ENCODE data around the gene WDR36. TPM values are rescaled to one million over a fixed set of nuclear protein-coding genes. Genes with fewer than 3 reads are reported as not detected.
"Not testable (repeated sequence)": the region's sequence is repeated elsewhere in the genome, so short reads cannot be mapped to it uniquely, and the experiment has no call there.

The WDR36 gene
- polyA plus RNA-seq, 4 donors: 2.7 to 19.0 (median 5.9) TPM

DNA sequence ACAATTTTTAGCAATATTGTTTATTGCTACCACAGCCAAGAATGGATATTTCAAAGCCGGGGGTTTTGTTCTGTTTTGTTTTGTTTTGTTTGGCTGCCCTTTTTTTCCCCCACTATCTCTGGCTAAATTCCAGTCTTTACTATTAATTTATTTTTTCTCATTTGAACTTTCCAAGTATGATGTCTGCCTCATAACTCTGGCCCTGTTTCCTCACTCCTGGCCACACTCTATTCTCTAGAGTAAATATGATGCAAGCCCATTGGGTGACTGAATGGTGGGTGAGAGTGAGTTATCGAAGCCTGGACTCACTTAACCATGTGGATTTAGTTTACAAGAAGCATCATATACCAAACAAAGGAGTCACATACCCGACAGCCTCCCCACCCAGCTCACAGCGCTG, 41.9 kb downstream of the WDR36 start:
- Histone ChIP-seq H3K9me3 (ENCODE audit: control insufficient read depth in 2 of 2, insufficient read depth in 1 of 2, low read depth in 1 of 2, low read length in 1 of 2) (no peaks in the 10 kb centered on the region), H3K27ac (ENCODE audit: low read depth in 1 of 3, low read length in 2 of 3) (no peak overlapping the region), H3K4me3 (ENCODE audit: low read depth in 1 of 3, low read length in 3 of 3) (no peak overlapping the region), H3K36me3 (ENCODE audit: control insufficient read depth in 3 of 3, insufficient read depth in 2 of 3, low read depth in 1 of 3, low read length in 3 of 3) (no peaks in the 10 kb centered on the region), H3K4me1 (ENCODE audit: control insufficient read depth in 3 of 3, insufficient read depth in 2 of 3, low read depth in 1 of 3, low read length in 2 of 3) (no peaks in the 10 kb centered on the region), H3K27me3 (ENCODE audit: control insufficient read depth in 3 of 3, insufficient read depth in 3 of 3, low read length in 3 of 3) (peaks cover 0 to 3% (median 0%) of the 10 kb centered on the region in 3 donors)
- 61 to 82% (median 76%) methylated on average over 4 of the region's 4 CpGs for WGBS, 3 donors
- no peak for DNase-seq
- no peak for FAIRE-seq

DNA sequence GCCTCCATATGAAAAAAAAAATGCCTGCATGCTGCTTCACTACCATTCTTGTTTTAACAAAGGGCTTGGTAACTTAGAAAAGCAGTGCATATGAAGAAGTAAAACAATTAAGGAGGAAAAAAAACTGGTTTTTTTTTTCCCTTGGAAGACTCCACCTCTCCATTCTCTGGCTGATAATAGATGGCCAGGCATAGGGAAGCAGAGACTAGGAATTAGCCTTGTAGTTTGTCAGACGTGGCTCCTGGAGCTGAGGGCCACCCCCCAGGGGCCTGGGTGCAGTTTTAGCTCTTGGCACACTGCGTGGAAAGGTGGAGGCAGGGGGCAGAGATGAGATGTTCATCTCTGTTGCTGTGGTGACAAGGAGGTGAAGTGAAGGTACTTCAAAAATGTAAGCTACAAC, 42.7 kb downstream of the WDR36 start:
- Histone ChIP-seq H3K27ac (ENCODE audit: low read depth in 1 of 3, low read length in 2 of 3) (no peak overlapping the region), H3K9me3 (ENCODE audit: control insufficient read depth in 2 of 2, insufficient read depth in 1 of 2, low read depth in 1 of 2, low read length in 1 of 2) (no peaks in the 10 kb centered on the region), H3K4me1 (ENCODE audit: control insufficient read depth in 3 of 3, insufficient read depth in 2 of 3, low read depth in 1 of 3, low read length in 2 of 3) (no peaks in the 10 kb centered on the region), H3K36me3 (ENCODE audit: control insufficient read depth in 3 of 3, insufficient read depth in 2 of 3, low read depth in 1 of 3, low read length in 3 of 3) (no peaks in the 10 kb centered on the region), H3K27me3 (ENCODE audit: control insufficient read depth in 3 of 3, insufficient read depth in 3 of 3, low read length in 3 of 3) (peaks cover 0 to 3% (median 0%) of the 10 kb centered on the region in 3 donors), H3K4me3 (ENCODE audit: low read depth in 1 of 3, low read length in 3 of 3) (no peak overlapping the region)
- WGBS, 3 donors: 55 to 63% (median 62%) methylated on average over 2 of the region's 2 CpGs
- no peak for DNase-seq
- no peak for FAIRE-seq

DNA sequence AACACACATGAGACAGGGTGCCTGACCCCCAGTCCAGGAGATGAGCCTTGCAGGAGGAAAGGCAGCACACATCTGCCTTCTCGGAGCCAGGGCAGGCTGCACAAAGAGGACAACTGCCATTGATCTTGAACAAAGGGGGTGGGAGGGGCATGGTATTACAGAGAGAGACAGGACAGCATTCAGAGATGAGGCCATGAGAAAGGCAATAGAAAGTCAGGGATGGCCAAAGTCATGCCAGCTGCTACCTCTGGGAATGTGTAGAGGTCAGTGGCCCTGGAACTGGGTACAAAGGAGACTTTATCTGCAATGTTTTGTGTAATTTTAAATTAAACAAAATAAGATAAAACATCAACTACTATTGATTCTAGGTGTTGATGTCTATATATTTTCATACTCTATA, 43.2 kb downstream of the WDR36 start:
- Histone ChIP-seq H3K4me1 (ENCODE audit: control insufficient read depth in 3 of 3, insufficient read depth in 2 of 3, low read depth in 1 of 3, low read length in 2 of 3) (no peaks in the 10 kb centered on the region), H3K4me3 (ENCODE audit: low read depth in 1 of 3, low read length in 3 of 3) (no peak overlapping the region), H3K27ac (ENCODE audit: low read depth in 1 of 3, low read length in 2 of 3) (no peak overlapping the region), H3K27me3 (ENCODE audit: control insufficient read depth in 3 of 3, insufficient read depth in 3 of 3, low read length in 3 of 3) (peaks cover 0 to 3% (median 0%) of the 10 kb centered on the region in 3 donors), H3K36me3 (ENCODE audit: control insufficient read depth in 3 of 3, insufficient read depth in 2 of 3, low read depth in 1 of 3, low read length in 3 of 3) (no peaks in the 10 kb centered on the region), H3K9me3 (ENCODE audit: control insufficient read depth in 2 of 2, insufficient read depth in 1 of 2, low read depth in 1 of 2, low read length in 1 of 2) (no peaks in the 10 kb centered on the region)
- 64 to 88% (median 76%) methylated on average over 1 of the region's 1 CpG for WGBS, 3 donors
- DNase-seq: no peak
- no peak for FAIRE-seq

GRCh38 chr5:111135946-111136345, 43.8 kb downstream of the WDR36 start:
- no peaks in the 10 kb centered on the region for H3K9me3 ChIP-seq (ENCODE audit: control insufficient read depth in 2 of 2, insufficient read depth in 1 of 2, low read depth in 1 of 2, low read length in 1 of 2)
- peaks cover 0 to 3% (median 0%) of the 10 kb centered on the region in 3 donors for H3K27me3 ChIP-seq (ENCODE audit: control insufficient read depth in 3 of 3, insufficient read depth in 3 of 3, low read length in 3 of 3)
- H3K4me1 ChIP-seq (ENCODE audit: control insufficient read depth in 3 of 3, insufficient read depth in 2 of 3, low read depth in 1 of 3, low read length in 2 of 3): no peaks in the 10 kb centered on the region
- no peak for FAIRE-seq
- WGBS, 3 donors: 78 to 89% (median 79%) methylated on average over 5 of the region's 5 CpGs
- no peaks in the 10 kb centered on the region for H3K36me3 ChIP-seq (ENCODE audit: control insufficient read depth in 3 of 3, insufficient read depth in 2 of 3, low read depth in 1 of 3, low read length in 3 of 3)
- no peak for DNase-seq
- no peak overlapping the region for H3K4me3 ChIP-seq (ENCODE audit: low read depth in 1 of 3, low read length in 3 of 3)
- no peak overlapping the region for H3K27ac ChIP-seq (ENCODE audit: low read depth in 1 of 3, low read length in 2 of 3)

- no peak for FAIRE-seq
- no peak for DNase-seq
- no peaks in the 10 kb centered on the region for H3K4me1 ChIP-seq (ENCODE audit: control insufficient read depth in 3 of 3, insufficient read depth in 2 of 3, low read depth in 1 of 3, low read length in 2 of 3)
- no peaks in the 10 kb centered on the region for H3K36me3 ChIP-seq (ENCODE audit: control insufficient read depth in 3 of 3, insufficient read depth in 2 of 3, low read depth in 1 of 3, low read length in 3 of 3)
- WGBS, 3 donors: 62 to 81% (median 68%) methylated on average over 2 of the region's 2 CpGs
- no peaks in the 10 kb centered on the region for H3K9me3 ChIP-seq (ENCODE audit: control insufficient read depth in 2 of 2, insufficient read depth in 1 of 2, low read depth in 1 of 2, low read length in 1 of 2)
- H3K27ac ChIP-seq (ENCODE audit: low read depth in 1 of 3, low read length in 2 of 3): no peak overlapping the region
- H3K4me3 ChIP-seq (ENCODE audit: low read depth in 1 of 3, low read length in 3 of 3): no peak overlapping the region
- peaks cover 0 to 3% (median 0%) of the 10 kb centered on the region in 3 donors for H3K27me3 ChIP-seq (ENCODE audit: control insufficient read depth in 3 of 3, insufficient read depth in 3 of 3, low read length in 3 of 3)
Observed at GRCh38 chr5:111138096-111138495, 45.9 kb downstream of the WDR36 start.

GRCh38 chr5:111141471-111141870, 49.3 kb downstream of the WDR36 start:
- H3K4me3 ChIP-seq (ENCODE audit: low read depth in 1 of 3, low read length in 3 of 3); H3K9me3 ChIP-seq (ENCODE audit: control insufficient read depth in 2 of 2, insufficient read depth in 1 of 2, low read depth in 1 of 2, low read length in 1 of 2); H3K27ac ChIP-seq (ENCODE audit: low read depth in 1 of 3, low read length in 2 of 3); DNase-seq; H3K27me3 ChIP-seq (ENCODE audit: control insufficient read depth in 3 of 3, insufficient read depth in 3 of 3, low read length in 3 of 3); FAIRE-seq; H3K36me3 ChIP-seq (ENCODE audit: control insufficient read depth in 3 of 3, insufficient read depth in 2 of 3, low read depth in 1 of 3, low read length in 3 of 3); H3K4me1 ChIP-seq (ENCODE audit: control insufficient read depth in 3 of 3, insufficient read depth in 2 of 3, low read depth in 1 of 3, low read length in 2 of 3): not testable (repeated sequence)
- 80 to 93% (median 89%) methylated on average over 1 of the region's 1 CpG for WGBS, 3 donors

- Histone ChIP-seq H3K4me3 (ENCODE audit: low read depth in 1 of 3, low read length in 3 of 3) (no peak overlapping the region), H3K27me3 (ENCODE audit: control insufficient read depth in 3 of 3, insufficient read depth in 3 of 3, low read length in 3 of 3) (peaks cover 0 to 2% (median 0%) of the 10 kb centered on the region in 3 donors)
- no peak for FAIRE-seq
Observed at GRCh38 chr5:111142932-111143331, 50.8 kb downstream of the WDR36 start.

DNA sequence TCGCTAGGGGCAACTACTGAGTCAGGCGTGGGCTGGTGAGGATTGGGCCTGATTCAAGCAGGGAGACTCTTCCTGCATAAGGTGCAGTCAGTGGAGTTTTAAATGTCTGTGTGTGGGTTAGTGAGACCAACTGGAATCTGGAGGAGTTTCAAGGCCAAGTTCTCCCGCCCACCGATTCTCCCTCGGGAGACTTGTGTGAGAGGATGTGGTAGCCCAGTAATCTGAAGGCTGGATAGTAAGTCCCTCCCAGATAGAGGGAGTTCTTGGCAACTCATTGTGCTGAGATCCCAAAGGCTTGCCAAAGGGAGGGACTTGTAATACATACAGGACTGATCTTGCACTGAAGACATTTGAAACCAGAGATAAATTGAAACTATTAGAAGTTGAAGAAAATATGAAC, 51.8 kb downstream of the WDR36 start:
- peaks cover 0 to 2% (median 0%) of the 10 kb centered on the region in 3 donors for H3K27me3 ChIP-seq (ENCODE audit: control insufficient read depth in 3 of 3, insufficient read depth in 3 of 3, low read length in 3 of 3)
- H3K9me3 ChIP-seq (ENCODE audit: control insufficient read depth in 2 of 2, insufficient read depth in 1 of 2, low read depth in 1 of 2, low read length in 1 of 2): no peaks in the 10 kb centered on the region
- DNase-seq (no peak), FAIRE-seq (no peak)
- no peak overlapping the region for H3K27ac ChIP-seq (ENCODE audit: low read depth in 1 of 3, low read length in 2 of 3)
- no peak overlapping the region for H3K4me3 ChIP-seq (ENCODE audit: low read depth in 1 of 3, low read length in 3 of 3)
- H3K36me3 ChIP-seq (ENCODE audit: control insufficient read depth in 3 of 3, insufficient read depth in 2 of 3, low read depth in 1 of 3, low read length in 3 of 3): no peaks in the 10 kb centered on the region
- 66 to 69% (median 66%) methylated on average over 5 of the region's 5 CpGs for WGBS, 3 donors
- no peaks in the 10 kb centered on the region for H3K4me1 ChIP-seq (ENCODE audit: control insufficient read depth in 3 of 3, insufficient read depth in 2 of 3, low read depth in 1 of 3, low read length in 2 of 3)

More at GRCh38 chr5:111142932-111143331, 50.8 kb downstream of the WDR36 start:
- DNase-seq: no peak
- Histone ChIP-seq H3K4me1 (ENCODE audit: control insufficient read depth in 3 of 3, insufficient read depth in 2 of 3, low read depth in 1 of 3, low read length in 2 of 3) (no peaks in the 10 kb centered on the region), H3K36me3 (ENCODE audit: control insufficient read depth in 3 of 3, insufficient read depth in 2 of 3, low read depth in 1 of 3, low read length in 3 of 3) (no peaks in the 10 kb centered on the region), H3K9me3 (ENCODE audit: control insufficient read depth in 2 of 2, insufficient read depth in 1 of 2, low read depth in 1 of 2, low read length in 1 of 2) (no peaks in the 10 kb centered on the region), H3K27ac (ENCODE audit: low read depth in 1 of 3, low read length in 2 of 3) (no peak overlapping the region)
- WGBS, 3 donors: 73 to 91% (median 73%) methylated on average over 4 of the region's 4 CpGs

GRCh38 chr5:111144352-111144930, 52.3 kb downstream of the WDR36 start:
- 58 to 72% (median 60%) methylated on average over 1 of the region's 1 CpG for WGBS, 3 donors

More at GRCh38 chr5:111144352-111144930, 52.3 kb downstream of the WDR36 start:
- H3K36me3 ChIP-seq (ENCODE audit: control insufficient read depth in 3 of 3, insufficient read depth in 2 of 3, low read depth in 1 of 3, low read length in 3 of 3): no peaks in the 10 kb centered on the region
- no peak overlapping the region for H3K4me3 ChIP-seq (ENCODE audit: low read depth in 1 of 3, low read length in 3 of 3)
- no peak overlapping the region for H3K27ac ChIP-seq (ENCODE audit: low read depth in 1 of 3, low read length in 2 of 3)
- no peak for DNase-seq
- FAIRE-seq: no peak
- H3K9me3 ChIP-seq (ENCODE audit: control insufficient read depth in 2 of 2, insufficient read depth in 1 of 2, low read depth in 1 of 2, low read length in 1 of 2): no peaks in the 10 kb centered on the region
- no peaks in the 10 kb centered on the region for H3K4me1 ChIP-seq (ENCODE audit: control insufficient read depth in 3 of 3, insufficient read depth in 2 of 3, low read depth in 1 of 3, low read length in 2 of 3)
- peaks cover 0 to 2% (median 0%) of the 10 kb centered on the region in 3 donors for H3K27me3 ChIP-seq (ENCODE audit: control insufficient read depth in 3 of 3, insufficient read depth in 3 of 3, low read length in 3 of 3)

Measured in small intestine (tissue), 7 donors.